ENCODE results near the gene ELOVL2. TPM values are rescaled to one million over a fixed set of nuclear protein-coding genes. Genes with fewer than 3 reads are reported as not detected.

The ELOVL2 gene
- total and polyA plus RNA-seq, 2 experiments from 2014 or later: 0.29 to 0.32 TPM

DNA sequence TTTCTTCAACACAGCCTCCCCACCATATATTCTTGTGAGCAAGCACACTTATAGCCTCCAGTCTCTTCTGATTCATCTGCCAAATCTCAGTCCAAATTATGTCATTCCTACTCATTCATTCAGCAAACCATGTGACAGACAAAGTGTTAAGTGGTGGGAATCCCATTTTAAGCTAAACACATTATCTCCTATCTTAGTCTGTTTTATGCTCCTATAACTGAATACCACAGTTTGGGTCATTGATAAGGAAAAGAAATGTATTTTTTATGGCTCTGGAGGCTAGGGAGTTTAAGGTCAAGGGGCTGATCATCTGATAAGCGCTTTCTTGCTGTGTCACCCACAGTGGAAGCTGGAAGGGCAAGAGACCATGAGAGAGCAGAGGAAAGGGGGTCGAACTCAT, 25.7 kb upstream of the ELOVL2 start:
- H3K9ac ChIP-seq: no peak overlapping the region
- no peaks in the 10 kb centered on the region for H3F3A ChIP-seq (ENCODE audit: insufficient read depth)
- H3K4me1 ChIP-seq (ENCODE audit: insufficient read depth): no peaks in the 10 kb centered on the region
- H4K20me1 ChIP-seq (ENCODE audit: insufficient read depth): no peaks in the 10 kb centered on the region
- H3K9me2 ChIP-seq (ENCODE audit: insufficient read depth): no peaks in the 10 kb centered on the region
- in situ Hi-C loops (cut with MboI): loop anchor here (5.0 kb wide), 1 partner anchor 117 kb away; no protein-coding TSS in a partner anchor
- WGBS, 2 experiments (ENCODE audit: low coverage in 1 of 2, low lambda C conversion rate in 2 of 2, missing lambda C conversion rate in 2 of 2): 48 to 51% methylated on average over 2 of the region's 2 CpGs
- TF ChIP-seq EZH2phosphoT487 (IDR thresholded peaks at IDR 0.05; ENCODE audit: insufficient read depth, low read depth) (no peak), EZH2 (IDR thresholded peaks at IDR 0.05; ENCODE audit: insufficient read depth, poor library complexity, severe bottlenecking) (no peak)
- DNase-seq: peak; percentile 31
- H3K79me2 ChIP-seq (ENCODE audit: insufficient read depth): no peaks in the 10 kb centered on the region
- H3K36me3 ChIP-seq (ENCODE audit: low read depth): no peaks in the 10 kb centered on the region
- no peaks in the 10 kb centered on the region for H3K9me3 ChIP-seq (ENCODE audit: low read depth)
- no peak overlapping the region for H2AFZ ChIP-seq
- H3K27ac ChIP-seq: no peak overlapping the region
- H3K27me3 ChIP-seq (replicated peaks; ENCODE audit: insufficient read depth): no peaks in the 10 kb centered on the region
- no peak overlapping the region for H3K4me2 ChIP-seq (ENCODE audit: unreplicated experiment)
- no peak overlapping the region for H3K4me3 ChIP-seq

- Histone ChIP-seq H3K27ac (no peak overlapping the region), H3K27me3 (replicated peaks; ENCODE audit: insufficient read depth) (no peaks in the 10 kb centered on the region), H4K20me1 (ENCODE audit: insufficient read depth) (no peaks in the 10 kb centered on the region), H3F3A (ENCODE audit: insufficient read depth) (no peaks in the 10 kb centered on the region), H3K9me2 (ENCODE audit: insufficient read depth) (no peaks in the 10 kb centered on the region), H3K4me2 (ENCODE audit: unreplicated experiment) (no peak overlapping the region), H3K36me3 (ENCODE audit: low read depth) (no peaks in the 10 kb centered on the region), H3K9me3 (ENCODE audit: low read depth) (no peaks in the 10 kb centered on the region), H3K9ac (no peak overlapping the region), H2AFZ (no peak overlapping the region), H3K79me2 (ENCODE audit: insufficient read depth) (no peaks in the 10 kb centered on the region), H3K4me1 (ENCODE audit: insufficient read depth) (no peaks in the 10 kb centered on the region), H3K4me3 (no peak overlapping the region)
- in situ Hi-C loops (cut with MboI): loop anchor here (5.0 kb wide), 1 partner anchor 115 kb away; no protein-coding TSS in a partner anchor
- TF ChIP-seq EZH2phosphoT487 (IDR thresholded peaks at IDR 0.05; ENCODE audit: insufficient read depth, low read depth) (no peak), EZH2 (IDR thresholded peaks at IDR 0.05; ENCODE audit: insufficient read depth, poor library complexity, severe bottlenecking) (no peak)
- DNase-seq: no peak
- WGBS, 2 experiments (ENCODE audit: low coverage in 1 of 2, low lambda C conversion rate in 2 of 2, missing lambda C conversion rate in 2 of 2): 73 to 79% methylated on average over 2 of the region's 2 CpGs
These were observed 23.2 kb upstream of the ELOVL2 start for GRCh38 chr6:11067348-11067747.

DNA sequence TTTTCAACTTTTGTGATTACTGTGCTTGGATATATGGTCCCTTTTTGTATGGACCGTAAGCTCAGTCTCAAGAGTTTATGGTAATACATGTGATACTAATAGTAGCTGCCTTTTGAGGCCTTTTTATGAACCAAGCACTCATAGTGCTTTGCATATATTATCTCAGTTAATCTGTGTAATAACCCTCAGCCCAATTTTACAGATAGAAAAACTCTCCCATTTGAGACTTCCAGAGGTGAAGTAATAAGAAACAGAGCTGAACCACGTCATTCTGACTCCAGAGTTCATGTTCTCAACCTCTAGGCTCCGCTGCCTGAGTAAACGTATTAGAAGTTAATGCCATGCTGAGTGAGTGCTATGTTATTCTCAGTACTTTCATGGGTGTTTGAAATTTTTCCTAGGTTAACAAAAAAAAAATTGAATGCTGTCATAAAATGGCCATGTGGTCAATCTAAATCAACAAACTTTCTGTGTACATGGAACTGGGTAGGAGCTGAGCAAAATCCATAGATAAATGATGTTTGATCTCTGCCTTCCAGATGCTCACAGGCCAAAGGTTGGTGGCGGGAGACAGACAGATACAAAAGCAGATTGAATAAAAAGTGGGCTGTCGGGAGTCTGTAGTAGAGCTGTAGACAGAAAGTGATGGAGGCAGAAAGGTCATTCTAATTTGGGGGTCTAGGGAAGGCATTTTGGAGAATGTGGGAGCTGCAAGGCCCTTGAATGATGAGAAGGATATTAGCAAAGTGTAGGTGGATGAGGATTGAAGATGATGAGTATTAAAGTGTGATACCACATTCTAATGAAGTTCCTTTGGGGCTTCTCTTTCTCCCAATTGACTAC, 22.6 kb upstream of the ELOVL2 start:
- Histone ChIP-seq H4K20me1 (ENCODE audit: insufficient read depth) (no peaks in the 10 kb centered on the region), H2AFZ (no peak overlapping the region), H3K9me2 (ENCODE audit: insufficient read depth) (no peaks in the 10 kb centered on the region), H3K4me2 (ENCODE audit: unreplicated experiment) (no peak overlapping the region), H3K27me3 (replicated peaks; ENCODE audit: insufficient read depth) (no peaks in the 10 kb centered on the region), H3K4me1 (ENCODE audit: insufficient read depth) (no peaks in the 10 kb centered on the region), H3K36me3 (ENCODE audit: low read depth) (no peaks in the 10 kb centered on the region), H3K9ac (no peak overlapping the region), H3K79me2 (ENCODE audit: insufficient read depth) (no peaks in the 10 kb centered on the region), H3K4me3 (no peak overlapping the region), H3K27ac (no peak overlapping the region), H3K9me3 (ENCODE audit: low read depth) (no peaks in the 10 kb centered on the region), H3F3A (ENCODE audit: insufficient read depth) (no peaks in the 10 kb centered on the region)
- TF ChIP-seq EZH2 (IDR thresholded peaks at IDR 0.05; ENCODE audit: insufficient read depth, poor library complexity, severe bottlenecking) (no peak), EZH2phosphoT487 (IDR thresholded peaks at IDR 0.05; ENCODE audit: insufficient read depth, low read depth) (no peak)
- no peak for DNase-seq
- in situ Hi-C loops (cut with MboI): loop anchor here (5.0 kb wide), 1 partner anchor 114 kb away; no protein-coding TSS in a partner anchor
- 89 to 90% methylated on average over 6 of the region's 6 CpGs for WGBS, 2 experiments (ENCODE audit: low coverage in 1 of 2, low lambda C conversion rate in 2 of 2, missing lambda C conversion rate in 2 of 2)

DNA sequence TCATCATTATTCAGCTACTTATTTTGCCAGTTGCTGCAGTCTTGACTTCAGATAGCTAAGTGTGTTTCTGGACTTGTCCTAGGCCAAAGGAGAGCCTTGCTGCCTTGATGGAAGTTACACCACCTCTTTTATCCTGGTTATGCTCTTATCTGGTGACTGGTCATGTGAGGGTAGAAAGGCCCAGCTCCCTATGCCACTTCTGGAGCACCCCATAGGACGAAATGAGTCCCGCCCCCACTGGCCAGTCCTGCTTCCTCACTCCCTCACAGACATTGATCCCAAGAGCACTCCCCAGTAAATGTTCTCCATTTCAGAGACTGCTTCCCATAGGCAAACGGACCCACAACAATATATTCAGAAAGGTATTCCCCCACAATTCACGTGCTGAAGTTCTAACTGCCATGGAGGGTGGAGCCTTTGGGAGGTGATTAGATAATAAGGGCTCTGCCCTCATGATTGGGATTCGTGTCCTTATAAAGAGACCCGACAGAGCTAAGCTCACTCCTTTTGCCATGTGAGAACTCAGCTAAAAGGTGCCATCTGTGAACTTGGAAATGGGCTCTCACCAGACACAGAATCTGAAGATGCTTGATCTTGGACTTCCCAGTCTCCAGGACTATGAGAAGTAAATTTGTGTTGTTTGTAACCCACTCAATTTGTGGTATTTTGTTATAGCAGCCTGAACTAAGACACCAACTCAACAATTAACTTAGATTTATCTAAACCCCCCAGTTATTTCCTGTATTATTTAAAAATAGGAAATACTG, 21.5 kb upstream of the ELOVL2 start:
- WGBS, 2 experiments (ENCODE audit: low coverage in 1 of 2, low lambda C conversion rate in 2 of 2, missing lambda C conversion rate in 2 of 2): 84 to 87% methylated on average over 6 of the region's 6 CpGs
- H3K79me2 ChIP-seq (ENCODE audit: insufficient read depth): no peaks in the 10 kb centered on the region
- H3K4me3 ChIP-seq: no peak overlapping the region
- H3K9ac ChIP-seq: no peak overlapping the region
- in situ Hi-C loops (cut with MboI): loop anchor here (5.0 kb wide), 1 partner anchor 113 kb away; no protein-coding TSS in a partner anchor
- no peaks in the 10 kb centered on the region for H4K20me1 ChIP-seq (ENCODE audit: insufficient read depth)
- H3K4me1 ChIP-seq (ENCODE audit: insufficient read depth): no peaks in the 10 kb centered on the region
- TF ChIP-seq EZH2 (IDR thresholded peaks at IDR 0.05; ENCODE audit: insufficient read depth, poor library complexity, severe bottlenecking): no peak
- no peak for TF ChIP-seq EZH2phosphoT487 (IDR thresholded peaks at IDR 0.05; ENCODE audit: insufficient read depth, low read depth)
- H2AFZ ChIP-seq: no peak overlapping the region; the same call in 1 of the 2 replicates
- H3K4me2 ChIP-seq (ENCODE audit: unreplicated experiment): no peak overlapping the region
- H3K9me2 ChIP-seq (ENCODE audit: insufficient read depth): no peaks in the 10 kb centered on the region
- DNase-seq: no peak
- no peaks in the 10 kb centered on the region for H3K36me3 ChIP-seq (ENCODE audit: low read depth)
- no peak overlapping the region for H3K27ac ChIP-seq
- H3K27me3 ChIP-seq (replicated peaks; ENCODE audit: insufficient read depth): no peaks in the 10 kb centered on the region
- H3F3A ChIP-seq (ENCODE audit: insufficient read depth): no peaks in the 10 kb centered on the region
- no peaks in the 10 kb centered on the region for H3K9me3 ChIP-seq (ENCODE audit: low read depth)

Data from GM23248 (cell line).